Esophagus muscularis mucosa (tissue), 4 donors: ENCODE results near the gene ONECUT3. TPM values are rescaled to one million over a fixed set of nuclear protein-coding genes. Genes with fewer than 3 reads are reported as not detected.
A peak's percentile ranks its signal among the peaks of the same experiment; 100 is the strongest.

Experiments
- DNase-seq: peaks from one replicate; pipeline ENCODE4 v3.0.0-alpha.2; 2017; ENCODE audit errors: extremely low spot score
- H3K27ac ChIP-seq, 4 donors: fragments of 200-600 bp; sonication (generic); replicated peaks in 1 of 4; 1 replicate in 3 of 4; 2 replicates in 1 of 4; pipeline ENCODE4 v1.5.1; 2016 to 2019; ENCODE audit warnings: mild to moderate bottlenecking in 1 of 4
- H3K27me3 ChIP-seq, 4 donors: fragments of 200-600 bp; sonication (generic); one replicate each; pipeline versions ENCODE4 v1.5.1 to v1.6.0; 2016 to 2019
- H3K36me3 ChIP-seq, 4 donors: fragments of 200-600 bp; sonication (generic); one replicate each; pipeline ENCODE4 v1.5.1; 2016 to 2019
- H3K4me1 ChIP-seq, 4 donors: fragments of 200-600 bp; sonication (generic); one replicate each; pipeline ENCODE4 v1.5.1; 2016 to 2019
- H3K4me3 ChIP-seq, 4 donors: fragments of 200-600 bp; sonication (generic); 1 replicate in 2 of 4; 2 replicates in 2 of 4; pipeline ENCODE4 v1.5.1; 2016 to 2019; ENCODE audit warnings: mild to moderate bottlenecking in 4 of 4, moderate library complexity in 1 of 4
- H3K9me3 ChIP-seq, 4 donors: fragments of 200-600 bp; sonication (generic); 1 replicate in 3 of 4; 2 replicates in 1 of 4; pipeline ENCODE4 v1.5.1; 2016 to 2019
- EP300 ChIP-seq: sonication (generic); formaldehyde crosslinking; IDR thresholded peaks from one replicate; pipeline ENCODE4 v1.6.1; 2017; ENCODE audit warnings: antibody characterized with exemption
- POLR2A ChIP-seq: fragments of 450-650 bp; IDR thresholded peaks from one replicate; pipeline ENCODE4 v1.6.1; 2017; ENCODE audit warnings: antibody characterized with exemption, moderate library complexity, mild to moderate bottlenecking, low read depth
- POLR2AphosphoS5 ChIP-seq, 2 donors: sonication (generic); formaldehyde crosslinking; IDR thresholded peaks; one replicate each; pipeline ENCODE4 v1.6.1; 2017; ENCODE audit warnings: antibody characterized with exemption in 2 of 2
- WGBS: methylation state at CpG from one replicate; pipeline ENCODE4 v1.1.5; 2018; 5-methylcytosine and 5-hydroxymethylcytosine counted together
- intact Hi-C: fragments of 100-400 bp; cut with DNase I; formaldehyde crosslinking; loops from one replicate; pipeline ENCODE4 v1.15.1; 2023
- total RNA-seq, 4 donors: library from RNA; depleted of rRNA; stranded (reverse); fragments of >200 nt; gene quantifications; one replicate each; pipeline versions ENCODE4 v1.1.0 to v1.2.1, GENCODE V29; 2016
- TF ChIP-seq, protein P1 (sequence below), 3 experiments: fragments of 200-600 bp in 2 of 3; fragments of 450-650 bp in 1 of 3; sonication (generic) in 2 of 3; IDR thresholded peaks; one replicate each; pipeline ENCODE4 v1.5.1; 2017 to 2019; ENCODE audit warnings: antibody characterized with exemption in 3 of 3, mild to moderate bottlenecking in 2 of 3, moderate library complexity in 1 of 3

ONECUT3 gene
- total RNA-seq, 4 donors from 2014 or later = not detected

DNA sequence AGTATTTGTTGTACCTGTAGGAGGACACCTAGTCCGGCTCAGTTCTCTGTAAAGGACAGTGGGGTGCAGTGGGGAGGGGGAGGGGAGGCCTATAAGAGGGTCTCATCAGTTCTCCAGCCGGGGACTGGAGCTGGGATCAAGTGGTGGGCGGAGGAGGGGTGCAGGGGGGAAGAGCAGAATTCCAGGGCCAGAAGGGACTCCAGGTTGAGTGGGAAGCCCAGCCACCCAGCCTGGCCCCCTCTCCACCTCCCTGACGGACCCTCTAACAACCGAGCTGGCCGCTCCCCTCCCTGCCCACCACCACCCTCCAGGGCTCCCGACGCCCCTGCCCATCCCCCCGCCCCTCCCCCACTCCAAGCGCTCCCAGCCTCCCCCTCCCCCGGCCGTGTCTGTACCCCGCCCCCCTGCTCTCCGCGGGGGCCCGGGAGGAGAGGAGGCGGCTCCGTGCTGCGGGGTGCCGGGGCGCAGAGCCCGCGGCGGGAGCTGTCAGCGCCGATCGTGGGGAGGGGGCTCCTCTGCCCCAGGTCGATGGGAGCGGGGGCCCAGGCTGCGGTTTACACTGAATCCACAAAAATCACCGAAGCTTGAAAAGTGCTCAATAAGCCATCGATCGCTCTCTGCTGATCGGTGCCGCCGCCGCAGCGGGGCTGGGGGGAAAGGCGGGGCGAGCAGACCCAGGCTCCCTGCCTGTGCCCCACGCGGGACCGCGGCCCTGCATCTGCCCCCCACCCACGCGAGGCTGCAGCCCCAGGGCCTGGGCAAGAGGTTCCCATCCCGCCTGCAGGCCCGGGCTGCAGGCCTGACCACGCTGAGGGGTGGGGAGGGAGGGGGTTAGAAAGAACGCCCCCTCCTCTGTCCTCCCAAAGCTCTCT, 34.6 kb upstream of the ONECUT3 start:
- Histone ChIP-seq H3K9me3 (no peaks in the 10 kb centered on the region), H3K4me3 (no peak overlapping the region), H3K36me3 (no peaks in the 10 kb centered on the region), H3K27ac (no peak overlapping the region), H3K4me1 (peaks cover 0 to 8% (median 1%) of the 10 kb centered on the region in 4 donors), H3K27me3 (peaks cover 0 to 98% (median 22%) of the 10 kb centered on the region in 4 donors)
- no peak for TF ChIP-seq EP300
- TF ChIP-seq POLR2A = no peak
- no peak for TF ChIP-seq POLR2AphosphoS5 (IDR thresholded peaks at IDR 0.05)
- TF ChIP-seq, protein P1, sequence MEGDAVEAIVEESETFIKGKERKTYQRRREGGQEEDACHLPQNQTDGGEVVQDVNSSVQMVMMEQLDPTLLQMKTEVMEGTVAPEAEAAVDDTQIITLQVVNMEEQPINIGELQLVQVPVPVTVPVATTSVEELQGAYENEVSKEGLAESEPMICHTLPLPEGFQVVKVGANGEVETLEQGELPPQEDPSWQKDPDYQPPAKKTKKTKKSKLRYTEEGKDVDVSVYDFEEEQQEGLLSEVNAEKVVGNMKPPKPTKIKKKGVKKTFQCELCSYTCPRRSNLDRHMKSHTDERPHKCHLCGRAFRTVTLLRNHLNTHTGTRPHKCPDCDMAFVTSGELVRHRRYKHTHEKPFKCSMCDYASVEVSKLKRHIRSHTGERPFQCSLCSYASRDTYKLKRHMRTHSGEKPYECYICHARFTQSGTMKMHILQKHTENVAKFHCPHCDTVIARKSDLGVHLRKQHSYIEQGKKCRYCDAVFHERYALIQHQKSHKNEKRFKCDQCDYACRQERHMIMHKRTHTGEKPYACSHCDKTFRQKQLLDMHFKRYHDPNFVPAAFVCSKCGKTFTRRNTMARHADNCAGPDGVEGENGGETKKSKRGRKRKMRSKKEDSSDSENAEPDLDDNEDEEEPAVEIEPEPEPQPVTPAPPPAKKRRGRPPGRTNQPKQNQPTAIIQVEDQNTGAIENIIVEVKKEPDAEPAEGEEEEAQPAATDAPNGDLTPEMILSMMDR (IDR thresholded peaks at IDR 0.05) = no peak
- intact Hi-C loops = no loop called here
- WGBS = 0% methylated on average over 6 of the region's 50 CpGs
- no peak for DNase-seq

DNA sequence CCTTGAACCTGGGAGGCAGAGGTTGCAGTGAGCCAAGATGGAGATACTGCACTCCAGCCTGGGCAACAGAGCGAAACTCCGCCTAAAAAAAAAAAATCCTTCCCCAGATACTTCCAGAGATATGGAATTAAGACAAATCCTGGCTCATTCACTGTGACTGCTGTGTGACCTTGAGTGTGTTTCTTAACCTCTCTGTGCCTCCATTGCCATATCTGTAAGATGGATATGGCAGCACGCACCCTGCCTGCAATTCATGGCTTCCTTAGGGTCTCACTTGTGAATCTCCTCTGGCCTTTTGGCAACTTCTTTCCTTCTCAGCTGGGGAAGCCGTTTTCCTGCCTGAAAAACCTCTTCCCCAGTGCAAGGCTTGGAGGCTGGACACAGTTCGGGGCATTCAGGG, 33.8 kb upstream of the ONECUT3 start:
- 87% methylated on average over 5 of the region's 5 CpGs for WGBS
- H3K27ac ChIP-seq = no peak overlapping the region
- no peak for DNase-seq
- H3K36me3 ChIP-seq = no peaks in the 10 kb centered on the region
- no peaks in the 10 kb centered on the region for H3K9me3 ChIP-seq
- intact Hi-C loops = no loop called here
- TF ChIP-seq POLR2AphosphoS5 (IDR thresholded peaks at IDR 0.05) (no peak), POLR2A (no peak), EP300 (no peak)
- TF ChIP-seq, protein P1 (IDR thresholded peaks at IDR 0.05) = no peak
- peaks cover 0 to 95% (median 23%) of the 10 kb centered on the region in 4 donors for H3K27me3 ChIP-seq
- H3K4me1 ChIP-seq = peaks cover 0 to 8% (median 1%) of the 10 kb centered on the region in 4 donors
- no peak overlapping the region for H3K4me3 ChIP-seq

DNA sequence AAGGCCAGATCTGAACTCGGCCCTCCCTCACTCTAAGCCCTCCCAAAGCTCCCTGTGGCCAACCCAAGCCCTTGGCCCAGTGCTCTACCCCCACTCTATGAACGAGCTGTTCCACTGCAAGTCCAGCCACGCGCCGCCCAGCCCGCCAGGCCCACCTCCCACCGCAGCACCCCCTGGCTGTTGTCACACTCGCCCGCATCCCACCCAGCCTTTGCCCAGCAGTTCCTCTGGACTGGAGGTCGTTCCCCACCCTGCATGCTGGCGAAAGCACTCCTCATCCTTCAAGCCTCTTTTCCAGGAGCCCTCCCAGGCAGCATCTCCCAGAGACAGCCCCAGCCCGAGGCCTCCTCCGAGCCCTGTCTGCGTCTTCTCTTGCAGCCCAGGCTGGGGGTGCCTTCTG, 33.1 kb upstream of the ONECUT3 start:
- Histone ChIP-seq H3K27ac (no peak overlapping the region), H3K36me3 (no peaks in the 10 kb centered on the region), H3K4me1 (peaks cover 0 to 10% (median 3%) of the 10 kb centered on the region in 4 donors), H3K9me3 (no peaks in the 10 kb centered on the region), H3K4me3 (no peak overlapping the region), H3K27me3 (peaks cover 0 to 95% (median 26%) of the 10 kb centered on the region in 4 donors)
- WGBS = 48% methylated on average over 14 of the region's 14 CpGs
- DNase-seq = no peak
- intact Hi-C loops = no loop called here
- TF ChIP-seq EP300 = no peak

DNA sequence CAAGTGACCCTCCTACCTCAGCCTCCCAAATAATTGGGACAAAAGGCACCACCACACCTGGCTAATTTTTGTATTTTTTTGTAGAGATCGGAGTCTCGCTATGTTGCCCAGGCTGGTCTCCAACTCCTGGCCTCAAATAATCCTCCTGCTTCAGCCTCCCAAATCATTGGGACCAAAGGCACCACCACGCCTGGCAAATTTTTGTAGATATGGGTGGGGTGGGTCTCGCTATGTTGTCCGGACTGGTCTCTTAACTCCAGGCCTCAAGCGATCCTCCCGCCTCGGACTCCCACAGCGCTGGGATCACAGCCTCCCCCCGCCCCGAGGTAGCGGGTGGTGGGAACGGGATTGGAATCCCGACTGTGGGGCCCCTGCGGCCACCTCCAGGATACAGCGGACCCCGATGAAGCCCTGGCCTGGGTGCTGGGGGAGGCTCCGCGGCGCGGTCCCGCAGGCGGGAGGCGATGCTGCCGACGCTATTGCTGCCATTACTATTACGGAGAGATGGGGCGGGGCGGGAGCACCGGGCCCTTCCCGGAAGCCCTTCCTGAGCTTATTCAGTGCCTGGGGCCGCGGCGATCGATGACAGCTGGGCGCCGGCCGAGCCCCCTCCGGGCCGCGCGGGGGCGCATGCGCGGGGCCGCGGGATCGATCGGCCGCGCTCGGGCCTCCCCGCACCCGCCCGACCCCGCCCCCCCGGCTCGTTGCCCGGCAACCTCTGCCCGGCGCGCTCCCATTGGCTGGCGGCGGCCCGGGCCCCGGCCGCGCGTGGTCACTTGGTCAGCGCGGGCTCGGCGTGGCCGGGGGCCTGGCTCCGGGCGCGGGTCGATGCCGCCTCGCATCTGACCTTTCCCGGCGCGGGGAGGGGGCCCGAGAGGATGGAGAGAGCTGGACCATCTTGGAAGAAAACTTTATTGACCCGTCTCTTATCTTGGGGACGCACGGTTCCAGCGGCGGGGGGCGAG, 27.9 kb upstream of the ONECUT3 start:
- no peaks in the 10 kb centered on the region for H3K9me3 ChIP-seq
- peaks cover 4 to 14% (median 12%) of the 10 kb centered on the region in 4 donors for H3K4me1 ChIP-seq
- TF ChIP-seq, protein P1 (IDR thresholded peaks at IDR 0.05) = no peak
- TF ChIP-seq EP300 = no peak
- intact Hi-C loops = no loop called here
- peak overlapping the region; percentile 50 to 65 (median 52) for H3K4me3 ChIP-seq
- no peaks in the 10 kb centered on the region for H3K36me3 ChIP-seq
- H3K27ac ChIP-seq = no peak overlapping the region
- WGBS = 69% methylated on average over 8 of the region's 90 CpGs
- no peak for DNase-seq
- peaks cover 0 to 95% (median 37%) of the 10 kb centered on the region in 4 donors for H3K27me3 ChIP-seq
